ENCODE measurements around the gene TSPAN17. TPM values are rescaled to one million over a fixed set of nuclear protein-coding genes. Genes with fewer than 3 reads are reported as not detected.

The TSPAN17 gene
- total RNA-seq, 1 donor from 2014 or later: 49.8 TPM

DNA sequence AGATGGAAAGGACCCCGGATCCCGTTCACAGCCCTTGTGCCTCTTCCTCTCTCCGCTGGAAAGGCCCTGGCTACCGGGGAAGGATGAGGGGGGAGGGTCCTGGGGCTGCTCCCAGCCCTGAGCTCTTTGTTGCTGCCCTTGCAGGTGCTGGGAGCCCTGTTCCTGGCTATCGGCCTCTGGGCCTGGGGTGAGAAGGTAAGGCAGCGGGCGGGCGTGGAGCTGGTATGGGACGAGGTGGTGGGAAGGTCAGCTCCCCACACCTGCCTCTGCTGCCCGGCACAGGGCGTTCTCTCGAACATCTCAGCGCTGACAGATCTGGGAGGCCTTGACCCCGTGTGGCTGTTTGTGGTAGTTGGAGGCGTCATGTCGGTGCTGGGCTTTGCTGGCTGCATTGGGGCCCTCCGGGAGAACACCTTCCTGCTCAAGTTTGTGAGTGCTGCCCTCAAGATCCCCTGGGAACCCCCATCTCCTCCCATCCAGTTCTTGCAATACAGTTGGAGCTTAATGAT lies 4.2 kb downstream of the TSPAN17 start:
- Mint-ChIP-seq H3K27ac (ENCODE audit: unreplicated experiment) (no peak overlapping the region), H3K9me3 (ENCODE audit: low read depth) (no peaks in the 10 kb centered on the region), H3K36me3 (ENCODE audit: low read depth) (peaks cover 4% of the 10 kb centered on the region), H3K4me1 (ENCODE audit: low read depth) (peaks cover 24% of the 10 kb centered on the region), H3K27me3 (ENCODE audit: low read depth) (no peaks in the 10 kb centered on the region), H3K4me3 (ENCODE audit: unreplicated experiment) (no peak overlapping the region)
- DNase-seq (ENCODE audit: low spot score): no peak
- TF ChIP-seq, protein P1, sequence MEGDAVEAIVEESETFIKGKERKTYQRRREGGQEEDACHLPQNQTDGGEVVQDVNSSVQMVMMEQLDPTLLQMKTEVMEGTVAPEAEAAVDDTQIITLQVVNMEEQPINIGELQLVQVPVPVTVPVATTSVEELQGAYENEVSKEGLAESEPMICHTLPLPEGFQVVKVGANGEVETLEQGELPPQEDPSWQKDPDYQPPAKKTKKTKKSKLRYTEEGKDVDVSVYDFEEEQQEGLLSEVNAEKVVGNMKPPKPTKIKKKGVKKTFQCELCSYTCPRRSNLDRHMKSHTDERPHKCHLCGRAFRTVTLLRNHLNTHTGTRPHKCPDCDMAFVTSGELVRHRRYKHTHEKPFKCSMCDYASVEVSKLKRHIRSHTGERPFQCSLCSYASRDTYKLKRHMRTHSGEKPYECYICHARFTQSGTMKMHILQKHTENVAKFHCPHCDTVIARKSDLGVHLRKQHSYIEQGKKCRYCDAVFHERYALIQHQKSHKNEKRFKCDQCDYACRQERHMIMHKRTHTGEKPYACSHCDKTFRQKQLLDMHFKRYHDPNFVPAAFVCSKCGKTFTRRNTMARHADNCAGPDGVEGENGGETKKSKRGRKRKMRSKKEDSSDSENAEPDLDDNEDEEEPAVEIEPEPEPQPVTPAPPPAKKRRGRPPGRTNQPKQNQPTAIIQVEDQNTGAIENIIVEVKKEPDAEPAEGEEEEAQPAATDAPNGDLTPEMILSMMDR (IDR thresholded peaks at IDR 0.05): no peak

GRCh38 chr5:176652136-176652535 lies 4.9 kb downstream of the TSPAN17 start:
- DNase-seq (ENCODE audit: low spot score): no peak
- no peak overlapping the region for H3K4me3 Mint-ChIP-seq (ENCODE audit: unreplicated experiment)
- H3K27ac Mint-ChIP-seq (ENCODE audit: unreplicated experiment): no peak overlapping the region
- TF ChIP-seq, protein P1 (IDR thresholded peaks at IDR 0.05): no peak
- peaks cover 4% of the 10 kb centered on the region for H3K36me3 Mint-ChIP-seq (ENCODE audit: low read depth)
- H3K9me3 Mint-ChIP-seq (ENCODE audit: low read depth): no peaks in the 10 kb centered on the region
- no peaks in the 10 kb centered on the region for H3K27me3 Mint-ChIP-seq (ENCODE audit: low read depth)
- peaks cover 20% of the 10 kb centered on the region for H3K4me1 Mint-ChIP-seq (ENCODE audit: low read depth)

DNA sequence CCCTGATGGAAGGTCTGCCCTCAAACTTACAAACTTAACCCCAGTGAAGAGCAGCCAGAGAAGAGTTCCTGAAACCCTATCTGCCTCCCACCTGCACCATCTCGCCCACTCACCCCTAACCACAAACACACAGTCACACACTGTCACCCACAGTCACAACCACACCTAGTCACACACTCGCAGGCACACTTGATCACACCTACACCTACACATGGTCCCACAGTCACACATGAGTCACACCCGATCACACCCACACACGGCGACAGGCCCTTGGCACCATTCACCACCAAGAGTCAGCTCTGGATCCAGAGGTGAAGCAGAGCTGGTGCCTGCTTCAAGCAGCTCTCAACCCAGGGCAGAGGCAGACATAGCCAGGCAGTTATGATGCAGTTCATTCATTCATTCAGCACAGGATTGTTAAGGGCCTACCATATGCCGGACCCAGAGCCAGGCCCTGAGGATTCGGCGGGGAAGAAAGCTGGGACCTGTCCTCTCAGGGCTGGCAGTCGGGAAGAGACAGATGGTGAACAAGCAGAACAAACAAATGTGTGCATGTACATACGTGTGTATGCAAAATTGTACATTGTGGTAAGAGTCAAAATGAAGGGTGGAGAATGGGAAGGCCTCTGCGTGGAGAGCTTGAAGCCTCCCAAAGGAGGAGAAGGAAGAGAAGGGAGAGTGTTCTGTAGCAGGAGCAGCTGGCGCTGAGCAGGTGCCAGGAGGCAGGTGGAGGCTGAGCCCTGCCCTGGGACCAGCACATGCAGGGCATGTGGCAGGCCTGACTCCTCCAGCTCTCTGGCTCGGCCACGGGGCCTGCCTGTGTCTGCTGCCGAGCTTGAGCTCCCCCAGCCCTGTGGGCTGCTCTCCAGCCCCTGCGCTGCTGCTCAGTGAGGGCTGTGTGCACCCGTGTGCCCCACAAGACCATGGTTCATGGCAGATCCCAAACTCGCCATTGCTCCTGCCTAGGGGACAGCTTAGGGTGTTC lies 6.4 kb downstream of the TSPAN17 start:
- no peaks in the 10 kb centered on the region for H3K27me3 Mint-ChIP-seq (ENCODE audit: low read depth)
- peaks cover 13% of the 10 kb centered on the region for H3K4me1 Mint-ChIP-seq (ENCODE audit: low read depth)
- H3K4me3 Mint-ChIP-seq (ENCODE audit: unreplicated experiment): no peak overlapping the region
- TF ChIP-seq, protein P1 (IDR thresholded peaks at IDR 0.05): no peak
- no peak for DNase-seq (ENCODE audit: low spot score)
- peaks cover 4% of the 10 kb centered on the region for H3K36me3 Mint-ChIP-seq (ENCODE audit: low read depth)
- H3K9me3 Mint-ChIP-seq (ENCODE audit: low read depth): no peaks in the 10 kb centered on the region
- H3K27ac Mint-ChIP-seq (ENCODE audit: unreplicated experiment): no peak overlapping the region

DNA sequence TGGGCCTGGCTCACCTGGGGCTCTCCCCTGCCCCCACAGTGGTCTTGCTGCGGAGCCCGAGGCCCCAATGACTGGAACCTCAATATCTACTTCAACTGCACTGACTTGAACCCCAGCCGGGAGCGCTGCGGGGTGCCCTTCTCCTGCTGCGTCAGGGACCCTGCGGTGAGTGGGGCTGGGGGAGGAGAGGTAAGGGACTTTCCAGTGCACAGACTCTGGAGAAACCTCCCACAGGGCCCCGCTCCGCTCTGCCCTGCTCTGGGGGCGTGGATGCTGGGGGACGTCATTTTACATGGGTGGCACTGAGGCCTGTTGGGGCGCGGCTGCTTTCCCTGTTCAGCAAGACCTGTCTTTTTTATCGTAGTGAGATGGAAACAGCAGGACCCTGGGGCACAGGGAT lies 7.6 kb downstream of the TSPAN17 start:
- Mint-ChIP-seq H3K4me3 (ENCODE audit: unreplicated experiment) (no peak overlapping the region), H3K4me1 (ENCODE audit: low read depth) (peaks cover 7% of the 10 kb centered on the region), H3K27ac (ENCODE audit: unreplicated experiment) (no peak overlapping the region), H3K9me3 (ENCODE audit: low read depth) (no peaks in the 10 kb centered on the region), H3K27me3 (ENCODE audit: low read depth) (no peaks in the 10 kb centered on the region), H3K36me3 (ENCODE audit: low read depth) (peaks cover 4% of the 10 kb centered on the region)
- no peak for DNase-seq (ENCODE audit: low spot score)
- TF ChIP-seq, protein P1 (IDR thresholded peaks at IDR 0.05): no peak

DNA sequence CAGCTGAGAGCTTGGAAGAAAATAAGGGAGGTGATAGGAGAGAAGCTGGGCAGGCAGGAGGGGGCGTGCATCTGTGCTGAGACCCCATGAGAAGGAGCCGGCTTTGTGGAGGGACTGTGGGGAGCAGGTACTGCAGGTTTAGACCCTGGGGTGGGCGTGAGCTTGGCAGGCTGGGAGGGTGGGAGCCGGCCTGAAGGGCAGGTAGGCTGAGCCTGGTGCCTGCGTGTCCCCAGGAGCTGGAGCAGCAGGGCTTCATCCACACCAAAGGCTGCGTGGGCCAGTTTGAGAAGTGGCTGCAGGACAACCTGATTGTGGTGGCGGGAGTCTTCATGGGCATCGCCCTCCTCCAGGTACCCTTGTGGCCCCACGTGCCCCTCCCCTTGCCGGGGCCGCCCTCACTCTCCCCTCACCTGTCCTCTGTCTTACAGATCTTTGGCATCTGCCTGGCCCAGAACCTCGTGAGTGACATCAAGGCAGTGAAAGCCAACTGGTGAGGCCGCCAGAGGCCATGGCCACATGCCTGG lies 9.2 kb downstream of the TSPAN17 start:
- Mint-ChIP-seq H3K36me3 (ENCODE audit: low read depth) (peaks cover 4% of the 10 kb centered on the region), H3K27ac (ENCODE audit: unreplicated experiment) (no peak overlapping the region), H3K9me3 (ENCODE audit: low read depth) (no peaks in the 10 kb centered on the region), H3K27me3 (ENCODE audit: low read depth) (no peaks in the 10 kb centered on the region), H3K4me1 (ENCODE audit: low read depth) (peaks cover 4% of the 10 kb centered on the region), H3K4me3 (ENCODE audit: unreplicated experiment) (no peak overlapping the region)
- DNase-seq (ENCODE audit: low spot score): no peak
- TF ChIP-seq, protein P1 (IDR thresholded peaks at IDR 0.05): no peak
